Cardiac fibroblast (primary cell): ENCODE measurements around the gene LRRC75A.

Experiments used
- DNase-seq, 2 donors: peaks; one replicate each; pipeline versions ENCODE4 v3.0.0 to v3.0.0-alpha.2; 2010; ENCODE audit warnings: low read depth in 2 of 2
- H3K4me3 ChIP-seq, 2 donors: replicated peaks in 1 of 2; 1 replicate in 1 of 2; 2 replicates in 1 of 2; pipeline ENCODE4 v1.5.1; 2011; ENCODE audit warnings: low read depth in 2 of 2, low read length in 2 of 2, mild to moderate bottlenecking in 2 of 2, moderate library complexity in 1 of 2
- CTCF ChIP-seq: IDR thresholded peaks from one replicate; pipeline ENCODE4 v1.5.1; 2011; ENCODE audit warnings: low read depth, mild to moderate bottlenecking, low read length, inconsistent platforms

The LRRC75A gene

GRCh38 chr17:16428098-16428882 is 63.7 kb downstream of the LRRC75A start:
- peak; percentile 85 for TF ChIP-seq CTCF
- H3K4me3 ChIP-seq = no peak overlapping the region
- DNase-seq = peak; percentile 60 to 73

GRCh38 chr17:16427020-16427419 is 65.0 kb downstream of the LRRC75A start:
- H3K4me3 ChIP-seq = no peak overlapping the region
- no peak for TF ChIP-seq CTCF
- DNase-seq = no peak

- TF ChIP-seq CTCF = no peak
- H3K4me3 ChIP-seq = no peak overlapping the region
- DNase-seq = no peak
Measured at GRCh38 chr17:16425698-16426659, 66.0 kb downstream of the LRRC75A start.

DNA sequence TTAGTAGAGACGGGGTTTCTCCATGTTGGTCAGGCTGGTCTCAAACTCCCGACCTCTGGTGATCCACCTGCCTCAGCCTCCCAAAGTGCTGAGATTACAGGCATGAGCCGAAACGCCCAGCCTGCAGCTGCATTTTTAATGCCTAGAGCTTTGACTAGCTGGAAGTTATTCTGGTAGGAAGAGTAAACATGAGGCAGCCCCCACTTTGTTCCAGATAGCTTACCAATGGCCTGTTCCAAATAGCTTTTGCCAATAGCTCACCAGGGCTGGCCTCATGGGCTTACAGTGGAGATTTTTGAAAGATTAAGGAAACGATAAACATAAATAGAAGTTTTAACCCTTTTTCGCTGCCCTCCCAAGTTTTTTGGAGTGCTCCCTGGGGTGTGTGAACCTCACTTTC is 66.8 kb downstream of the LRRC75A start:
- no peak for TF ChIP-seq CTCF
- no peak for DNase-seq
- no peak overlapping the region for H3K4me3 ChIP-seq

DNA sequence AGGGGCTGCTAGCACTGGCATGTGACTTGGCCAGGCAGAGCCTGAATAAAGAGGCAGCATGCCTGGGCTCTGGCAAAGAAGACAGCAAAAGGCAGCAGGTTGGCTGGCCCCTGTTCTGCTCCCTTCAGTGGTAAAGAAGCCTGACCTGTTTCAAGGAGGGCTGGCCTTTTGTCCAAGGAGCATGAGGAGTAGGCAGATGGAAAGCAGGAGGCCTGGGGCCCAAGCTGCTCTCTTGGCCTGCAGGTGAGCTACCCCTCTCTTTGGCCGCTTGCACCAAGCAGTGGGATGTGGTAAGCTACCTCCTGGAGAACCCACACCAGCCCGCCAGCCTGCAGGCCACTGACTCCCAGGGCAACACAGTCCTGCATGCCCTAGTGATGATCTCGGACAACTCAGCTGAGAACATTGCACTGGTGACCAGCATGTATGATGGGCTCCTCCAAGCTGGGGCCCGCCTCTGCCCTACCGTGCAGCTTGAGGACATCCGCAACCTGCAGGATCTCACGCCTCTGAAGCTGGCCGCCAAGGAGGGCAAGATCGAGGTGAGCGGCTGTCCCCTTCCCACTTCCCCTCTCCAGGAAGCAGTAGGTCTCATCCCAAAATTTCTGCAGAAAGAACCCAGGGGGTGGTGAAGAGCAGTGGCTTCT is 68.6 kb downstream of the LRRC75A start:
- H3K4me3 ChIP-seq = no peak overlapping the region
- no peak for DNase-seq
- TF ChIP-seq CTCF = no peak

DNA sequence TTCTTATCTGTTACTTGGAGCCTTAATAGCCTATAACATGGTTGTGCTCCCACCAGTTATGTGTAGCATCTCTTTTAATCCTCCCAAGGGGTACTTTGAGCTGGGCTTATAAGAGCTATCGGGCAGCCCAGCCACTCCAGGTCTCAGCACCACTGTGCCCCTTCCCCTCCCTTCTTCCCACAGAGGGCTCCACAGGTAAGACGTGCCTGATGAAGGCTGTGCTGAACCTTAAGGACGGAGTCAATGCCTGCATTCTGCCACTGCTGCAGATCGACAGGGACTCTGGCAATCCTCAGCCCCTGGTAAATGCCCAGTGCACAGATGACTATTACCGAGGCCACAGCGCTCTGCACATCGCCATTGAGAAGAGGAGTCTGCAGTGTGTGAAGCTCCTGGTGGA is 69.6 kb downstream of the LRRC75A start:
- no peak overlapping the region for H3K4me3 ChIP-seq
- TF ChIP-seq CTCF = no peak
- DNase-seq = no peak
